K562 (cell line): ENCODE results near the gene SETDB1. TPM values are rescaled to one million over a fixed set of nuclear protein-coding genes. Genes with fewer than 3 reads are reported as not detected.

Experiments
- CBX1 ChIP-seq: sonication (generic); IDR thresholded peaks from 2 replicates; pipeline ENCODE4 v1.6.1; 2016; ENCODE audit warnings: antibody characterized with exemption, low read depth, mild to moderate bottlenecking
- ESRRA ChIP-seq: fragments of 450-650 bp; IDR thresholded peaks from 2 replicates; pipeline ENCODE4 v1.6.1; 2014; ENCODE audit warnings: low read depth, mild to moderate bottlenecking, moderate library complexity, borderline replicate concordance
- GTF2E2 ChIP-seq: fragments of 200-800 bp; sonication (Bioruptor generic); IDR thresholded peaks from 2 replicates; pipeline ENCODE4 v1.6.1; 2016; ENCODE audit warnings: missing genetic modification characterization, missing compliant biosample characterization
- GTF2F1 ChIP-seq: IDR thresholded peaks from 2 replicates; pipeline ENCODE4 v1.6.1; 2011; ENCODE audit warnings: low read depth, low read length, improper control_type of control experiment
- KDM4B ChIP-seq, 2 experiments: fragments of 450-650 bp in 1 of 2; sonication (generic) in 1 of 2; IDR thresholded peaks; 2 replicates each; pipeline ENCODE4 v1.6.1; 2016 to 2017; ENCODE audit warnings: borderline replicate concordance in 2 of 2, antibody characterized with exemption in 1 of 2, low read depth in 1 of 2, mild to moderate bottlenecking in 1 of 2
- LCOR ChIP-seq: sonication (generic); formaldehyde crosslinking; IDR thresholded peaks from 2 replicates; pipeline ENCODE4 v1.8.0; 2022; ENCODE audit warnings: mild to moderate bottlenecking, missing genetic modification reagents
- MBD2 ChIP-seq: sonication (generic); IDR thresholded peaks from 2 replicates; pipeline ENCODE4 v1.6.1; 2016; ENCODE audit warnings: low read depth, borderline replicate concordance
- MTA1 ChIP-seq: fragments of 450-650 bp; IDR thresholded peaks from 2 replicates; pipeline ENCODE4 v1.6.1; 2017; ENCODE audit warnings: borderline replicate concordance
- PATZ1 ChIP-seq: fragments of 250-450 bp; sonication (Bioruptor Pico); IDR thresholded peaks from 2 replicates; pipeline ENCODE4 v1.5.0; 2020; ENCODE audit warnings: mild to moderate bottlenecking, borderline replicate concordance
- POLR2B ChIP-seq: fragments of 450-650 bp; IDR thresholded peaks from 2 replicates; pipeline ENCODE4 v1.6.1; 2018; ENCODE audit warnings: low read depth; ENCODE audit not compliant: partially characterized antibody
- REST ChIP-seq, 2 experiments: fragments of 450-650 bp; formaldehyde crosslinking in 1 of 2; IDR thresholded peaks; 2 replicates each; pipeline versions ENCODE4 v1.4.0 to v1.6.1; 2014 to 2020; ENCODE audit warnings: mild to moderate bottlenecking in 2 of 2, borderline replicate concordance in 1 of 2, low read depth in 1 of 2
- ZNF133 ChIP-seq: fragments of 250-450 bp; sonication (Bioruptor Pico); IDR thresholded peaks from 2 replicates; pipeline ENCODE4 v1.4.0; 2020; ENCODE audit warnings: mild to moderate bottlenecking
- ZNF212 ChIP-seq: fragments of 450-650 bp; formaldehyde crosslinking; IDR thresholded peaks from 2 replicates; pipeline ENCODE4 v1.4.0; 2020; ENCODE audit warnings: mild to moderate bottlenecking
- polyA plus RNA-seq, 8 experiments: library from polyadenylated mRNA; depleted of rRNA in 4 of 8; stranded (reverse) in 5 of 8; unstranded in 3 of 8; fragments of >200 nt; fragmentation: Nextera tagmentation in 2 of 8; fragmentation: Illumina TruSeq in 1 of 8; extraction: Ambion mirVana in 2 of 8; extraction: Trizol in 1 of 8; gene quantifications; 2 replicates each; pipeline versions ENCODE4 v1.2.1 to v1.2.3, GENCODE V29; 2011 to 2014; ENCODE audit warnings: inconsistent platforms in 1 of 8, missing spikeins in 1 of 8
- total RNA-seq, 7 experiments: library from RNA; depleted of rRNA in 6 of 7; stranded (reverse); fragments of >200 nt in 6 of 7; fragmentation: Illumina TruSeq in 2 of 7; extraction: Trizol in 2 of 7; gene quantifications; 2 replicates each; pipeline versions ENCODE4 v1.2.1 to v1.2.3, GENCODE V29; 2011 to 2021; ENCODE audit warnings: low replicate concordance in 1 of 7

The SETDB1 gene
- total and polyA plus RNA-seq, 9 of the 15 experiments (the other 6 are each of a cell fraction or from before 2014, with no cell fraction given) = 21.5 to 64.4 (median 42.0) TPM

- TF ChIP-seq REST (IDR thresholded peaks at IDR 0.05; ENCODE audit: borderline replicate concordance) (peak; percentile 32; the same call in 1 of the 2 replicates), REST (CRISPR knock-in tag; IDR thresholded peaks at IDR 0.05; ENCODE audit: low read depth) (no peak), PATZ1 (CRISPR knock-in tag) (no peak), ZNF212 (CRISPR knock-in tag) (no peak), LCOR (no peak; the same call in 1 of the 2 replicates), ZNF133 (CRISPR knock-in tag) (no peak), MBD2 (0 out of 2 replicates have a peak, but pooled peaks have one; percentile 37), ESRRA (peak; percentile 76), MTA1 (peak; percentile 44; the same call in 1 of the 2 replicates), KDM4B (IDR thresholded peaks at IDR 0.05; ENCODE audit: borderline replicate concordance in 2 of 2, low read depth in 1 of 2) (peak in 1 of 2 experiments; percentile 83; a peak in 1 of 4 replicates), POLR2B (peak; percentile 66), GTF2E2 (tag) (no peak), CBX1 (no peak), GTF2F1 (0 out of 2 replicates have a peak, but pooled peaks have one; percentile 41)
Observed at GRCh38 chr1:150926097-150926741, at the start of gene SETDB1 (continued).
